ENCODE measurements around the gene LAMA2. TPM values are rescaled to one million over a fixed set of nuclear protein-coding genes. Genes with fewer than 3 reads are reported as not detected.

Gene LAMA2
- total and polyA plus RNA-seq, 2 of the 8 experiments (the other 6 are each of a cell fraction or from before 2014, with no cell fraction given): 1.3 to 3.8 TPM

DNA sequence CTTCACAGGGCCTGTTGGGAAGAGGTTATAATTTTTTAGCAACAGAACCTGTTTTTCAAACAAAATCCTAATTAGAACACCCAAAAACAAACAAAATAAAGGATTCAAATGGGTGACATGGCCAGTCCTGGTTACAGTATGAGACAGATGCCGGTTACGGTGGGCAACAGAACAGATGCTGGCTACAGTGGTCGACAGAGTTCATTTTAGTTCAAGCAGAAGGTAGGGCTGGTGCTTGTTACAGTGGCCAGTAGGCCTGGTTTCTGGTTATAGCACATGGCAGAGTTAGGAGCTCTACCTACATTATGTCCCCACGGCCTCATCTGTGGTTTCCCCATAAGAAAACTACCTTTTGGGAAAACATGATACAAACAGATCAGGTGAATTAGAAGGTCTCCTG is 327.7 kb downstream of the LAMA2 start:
- no peaks in the 10 kb centered on the region for H3K36me3 ChIP-seq (ENCODE audit: control insufficient read depth in 2 of 4, insufficient read depth in 4 of 4, low read length in 3 of 4)
- ChIA-PET POLR2A (ENCODE audit: partially characterized antibody) (no interaction called here), CTCF (ENCODE audit: partially characterized antibody) (no interaction called here)
- no peak for DNase-seq (ENCODE audit: low read depth in 1 of 2, low spot score in 2 of 2)
- H3K4me1 ChIP-seq (replicated peaks in 1 of 4; ENCODE audit: control insufficient read depth in 3 of 4, insufficient read depth in 4 of 4, low read length in 3 of 4): no peaks in the 10 kb centered on the region
- no peak overlapping the region for H3K4me2 ChIP-seq (ENCODE audit: insufficient read depth in 1 of 2, low read depth in 2 of 2, low read length in 2 of 2)
- no peak overlapping the region for H2AK5ac ChIP-seq (ENCODE audit: low read depth, low read length)
- H3K23me2 ChIP-seq (ENCODE audit: low read depth, low read length): no peaks in the 10 kb centered on the region
- no peak overlapping the region for H4K5ac ChIP-seq (ENCODE audit: insufficient read length, low read depth, low read length)
- H3K27ac ChIP-seq (ENCODE audit: low read depth, low read length): no peak overlapping the region
- no peak overlapping the region for H3K18ac ChIP-seq (ENCODE audit: extremely low read depth, low read length)
- no peak overlapping the region for H2BK5ac ChIP-seq (ENCODE audit: low read depth, low read length)
- TF ChIP-seq RXRA (IDR thresholded peaks at IDR 0.05; ENCODE audit: insufficient read depth, low read depth, low read length): no peak
- H3K9me3 ChIP-seq (ENCODE audit: insufficient read depth in 2 of 2, low read depth in 1 of 2, low read length in 1 of 2): no peaks in the 10 kb centered on the region
- no peak overlapping the region for H4K91ac ChIP-seq (replicated peaks; ENCODE audit: insufficient read length, low read length)
- WGBS, 2 experiments (ENCODE audit: extremely low coverage in 1 of 2, insufficient coverage in 1 of 2, insufficient read length in 1 of 2, insufficient replicate concordance in 2 of 2, low coverage in 1 of 2, low lambda C conversion rate in 2 of 2, missing lambda C conversion rate in 1 of 2): 90% methylated on average over 4 of the region's 4 CpGs; no CpG with 5 or more reads in 1 of the 2 experiments
- no peak overlapping the region for H2AFZ ChIP-seq (ENCODE audit: low read length)
- no peak overlapping the region for H2BK120ac ChIP-seq (replicated peaks; ENCODE audit: low read depth, low read length)
- no peak overlapping the region for H3K9ac ChIP-seq (replicated peaks in 1 of 4; ENCODE audit: extremely low read depth in 1 of 4, low read depth in 3 of 4, low read length in 3 of 4)
- H3K14ac ChIP-seq (ENCODE audit: insufficient read length): no peak overlapping the region
- no peaks in the 10 kb centered on the region for H3K27me3 ChIP-seq (replicated peaks in 1 of 4; ENCODE audit: control insufficient read depth in 3 of 4, extremely low read depth in 1 of 4, insufficient read depth in 3 of 4, low read length in 3 of 4)
- no peak overlapping the region for H3K4ac ChIP-seq (replicated peaks; ENCODE audit: insufficient read length, low read depth, low read length)
- no peak overlapping the region for H4K8ac ChIP-seq (ENCODE audit: extremely low read depth, insufficient read depth, low read length)
- H4K20me1 ChIP-seq (replicated peaks in 1 of 2; ENCODE audit: control insufficient read depth in 1 of 2, insufficient read depth in 2 of 2, low read length in 2 of 2): peaks cover 0 to 2% of the 10 kb centered on the region in 2 experiments
- H3K56ac ChIP-seq (replicated peaks; ENCODE audit: insufficient read length, low read depth, low read length): no peak overlapping the region
- H2BK20ac ChIP-seq (ENCODE audit: low read length): no peak overlapping the region
- H2BK12ac ChIP-seq (ENCODE audit: low read depth, low read length): no peak overlapping the region
- FAIRE-seq: no peak
- H3K4me3 ChIP-seq (ENCODE audit: extremely low read depth in 1 of 4, insufficient read depth in 2 of 4, low read depth in 3 of 4, low read length in 4 of 4): no peak overlapping the region
- H2BK15ac ChIP-seq (ENCODE audit: low read length): no peak overlapping the region
- H3K79me1 ChIP-seq (ENCODE audit: low read depth, low read length): no peaks in the 10 kb centered on the region
- H3K23ac ChIP-seq (ENCODE audit: insufficient read length): no peak overlapping the region
- H3K79me2 ChIP-seq (ENCODE audit: control insufficient read depth in 1 of 2, insufficient read depth in 2 of 2, low read length in 2 of 2): no peaks in the 10 kb centered on the region
